WTC11 (cell line): Measurements from ENCODE around the gene GDI1. TPM values are rescaled to one million over a fixed set of nuclear protein-coding genes. Genes with fewer than 3 reads are reported as not detected.
A peak's percentile ranks its signal among the peaks of the same experiment; 100 is the strongest.

Experiments
- ATAC-seq: fragments of 200-7000 bp; cut with Tn5 transposase; 2 replicates; pipeline ENCODE4 v1.10.0; 2021; ENCODE audit warnings: mild to moderate bottlenecking, moderate library complexity
- CTCF ChIA-PET: fragments of 300-600 bp; sonication (Branson Sonifier 250); formaldehyde crosslinking; loops from one replicate; lab custom pipeline; 2021; ENCODE audit warnings: antibody characterized with exemption; lab: Charles Lee
- POLR2A ChIA-PET: fragments of 350-600 bp; sonication (Branson Sonifier 250); formaldehyde crosslinking; loops from one replicate; lab custom pipeline; 2021; ENCODE audit warnings: antibody characterized with exemption; lab: Charles Lee
- DNase-seq: peaks from one replicate; pipeline ENCODE4 v3.0.0; 2021; ENCODE audit warnings: low spot score
- H3K27ac Mint-ChIP-seq: 2 replicates; pipeline ENCODE4 v1.8.0; 2021; ENCODE audit warnings: mixed read lengths
- H3K27me3 Mint-ChIP-seq: 2 replicates; pipeline ENCODE4 v1.8.0; 2021; ENCODE audit warnings: low read depth, mild to moderate bottlenecking, moderate library complexity, mixed read lengths
- H3K36me3 Mint-ChIP-seq: 2 replicates; pipeline ENCODE4 v1.8.0; 2021; ENCODE audit warnings: mixed read lengths
- H3K4me1 Mint-ChIP-seq: 2 replicates; pipeline ENCODE4 v1.8.0; 2022; ENCODE audit warnings: mixed read lengths
- H3K4me3 Mint-ChIP-seq: 2 replicates; pipeline ENCODE4 v1.8.0; 2021; ENCODE audit warnings: mild to moderate bottlenecking, moderate library complexity, mixed read lengths
- H3K9me3 Mint-ChIP-seq: 2 replicates; pipeline ENCODE4 v1.8.0; 2021; ENCODE audit warnings: mixed read lengths
- CBFB ChIP-seq: sonication (generic); formaldehyde crosslinking; IDR thresholded peaks from 2 replicates; pipeline ENCODE4 v1.8.1; 2022; ENCODE audit warnings: mild to moderate bottlenecking, low read depth, missing genetic modification reagents
- ETV6 ChIP-seq: sonication (generic); formaldehyde crosslinking; IDR thresholded peaks from 2 replicates; pipeline ENCODE4 v1.8.1; 2022; ENCODE audit warnings: mild to moderate bottlenecking, missing genetic modification reagents
- GTF2I ChIP-seq: fragments of 250-450 bp; sonication (Bioruptor Pico); conservative IDR thresholded peaks from 2 replicates; pipeline ENCODE4 v1.4.0; 2021; ENCODE audit warnings: mild to moderate bottlenecking
- MYBL2 ChIP-seq: sonication (generic); formaldehyde crosslinking; IDR thresholded peaks from 2 replicates; pipeline ENCODE4 v1.8.1; 2023; ENCODE audit warnings: mild to moderate bottlenecking, moderate library complexity, missing genetic modification reagents
- NFYB ChIP-seq: sonication (generic); formaldehyde crosslinking; conservative IDR thresholded peaks from 2 replicates; pipeline ENCODE4 v1.8.0; 2022; ENCODE audit warnings: low read depth, missing genetic modification reagents
- NR3C1 ChIP-seq: sonication (generic); formaldehyde crosslinking; conservative IDR thresholded peaks from 2 replicates; pipeline ENCODE4 v1.8.1; 2023; ENCODE audit warnings: low read depth, mild to moderate bottlenecking, missing genetic modification reagents
- OVOL2 ChIP-seq: fragments of 250-450 bp; sonication (Bioruptor Pico); IDR thresholded peaks from 2 replicates; pipeline ENCODE4 v1.9.0; 2021; ENCODE audit warnings: mild to moderate bottlenecking, borderline replicate concordance
- RELA ChIP-seq: sonication (generic); formaldehyde crosslinking; IDR thresholded peaks from 2 replicates; pipeline ENCODE4 v1.8.1; 2022; ENCODE audit warnings: missing genetic modification reagents, mild to moderate bottlenecking, borderline replicate concordance
- total RNA-seq: library from RNA; stranded (reverse); gene quantifications from 3 replicates; pipeline ENCODE4 v1.2.3, GENCODE V29; 2021
- TF ChIP-seq, protein P1 (sequence below): sonication (generic); formaldehyde crosslinking; IDR thresholded peaks from 2 replicates; pipeline ENCODE4 v1.8.0; 2023; ENCODE audit warnings: missing genetic modification reagents, mild to moderate bottlenecking, borderline replicate concordance
- TF ChIP-seq, protein P2 (sequence below): sonication (generic); formaldehyde crosslinking; IDR thresholded peaks from 2 replicates; pipeline ENCODE4 v1.8.1; 2022; ENCODE audit warnings: low read depth, mild to moderate bottlenecking, moderate library complexity, missing genetic modification reagents, borderline replicate concordance
- TF ChIP-seq, protein P3 (sequence below): sonication (generic); formaldehyde crosslinking; IDR thresholded peaks from 2 replicates; pipeline ENCODE4 v1.8.0; 2022; ENCODE audit warnings: missing genetic modification reagents
- TF ChIP-seq, protein P4 (sequence below): sonication (generic); formaldehyde crosslinking; conservative IDR thresholded peaks from 2 replicates; pipeline ENCODE4 v1.8.1; 2023; ENCODE audit warnings: mild to moderate bottlenecking, low read depth, missing genetic modification reagents, moderate library complexity
- TF ChIP-seq, protein P5 (sequence below): sonication (generic); formaldehyde crosslinking; IDR thresholded peaks from 2 replicates; pipeline ENCODE4 v1.8.0; 2022; ENCODE audit warnings: mild to moderate bottlenecking, missing genetic modification reagents
- TF ChIP-seq, protein P6 (sequence below): sonication (generic); formaldehyde crosslinking; IDR thresholded peaks from 2 replicates; pipeline ENCODE4 v1.8.1; 2023; ENCODE audit warnings: mild to moderate bottlenecking, missing genetic modification reagents
- TF ChIP-seq, protein P7 (sequence below): sonication (generic); formaldehyde crosslinking; IDR thresholded peaks from 2 replicates; pipeline ENCODE4 v1.8.1; 2023; ENCODE audit warnings: mild to moderate bottlenecking, missing genetic modification reagents, moderate library complexity

Gene GDI1
- total RNA-seq, 1 experiment from 2014 or later = 108 TPM

DNA sequence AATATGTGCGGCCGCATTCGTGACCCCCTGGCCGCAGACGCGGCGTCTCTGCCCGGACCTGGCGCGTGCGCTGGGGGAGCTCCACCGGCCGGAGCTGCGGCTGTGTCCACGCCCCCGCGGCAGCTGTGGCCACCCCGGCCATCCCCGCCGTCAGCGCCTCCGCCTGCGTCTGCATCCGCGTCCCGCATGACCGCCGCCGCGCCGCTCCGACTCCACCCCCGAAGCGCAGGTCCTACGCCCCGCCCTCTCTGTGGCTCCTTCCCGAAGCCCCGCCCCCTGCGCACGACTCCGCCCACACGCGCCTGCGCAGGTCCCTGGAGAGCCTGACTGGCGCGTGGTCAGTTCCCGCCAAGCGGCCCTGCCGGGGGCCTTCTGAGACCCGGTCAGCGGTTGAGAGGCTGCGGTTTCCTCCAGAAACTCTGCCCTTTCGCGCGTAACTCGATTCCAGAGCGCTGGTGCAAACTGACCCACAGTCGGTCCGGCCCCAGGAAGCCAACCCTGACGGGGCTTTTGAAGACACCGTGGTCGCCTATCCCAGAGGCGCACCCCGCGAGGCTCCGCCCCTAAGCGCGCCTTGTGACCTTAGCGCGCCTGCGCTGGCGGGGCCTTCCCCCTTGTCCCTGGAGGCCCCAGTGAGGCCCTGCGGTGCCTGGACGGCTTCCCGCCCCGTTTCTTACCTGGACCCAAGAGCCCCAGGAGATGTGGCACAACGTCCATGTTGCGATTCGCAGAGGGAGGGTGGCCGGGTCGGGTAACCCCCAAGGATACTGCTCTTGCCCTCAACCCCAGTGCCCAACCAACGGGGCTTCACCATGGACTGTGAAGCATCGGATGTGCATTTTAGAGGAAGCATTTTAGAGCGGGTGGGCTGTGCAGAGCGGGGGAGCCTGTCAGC, 42.0 kb downstream of the GDI1 start, which contains the start of gene LAGE3 (continued):
- TF ChIP-seq, protein P1, sequence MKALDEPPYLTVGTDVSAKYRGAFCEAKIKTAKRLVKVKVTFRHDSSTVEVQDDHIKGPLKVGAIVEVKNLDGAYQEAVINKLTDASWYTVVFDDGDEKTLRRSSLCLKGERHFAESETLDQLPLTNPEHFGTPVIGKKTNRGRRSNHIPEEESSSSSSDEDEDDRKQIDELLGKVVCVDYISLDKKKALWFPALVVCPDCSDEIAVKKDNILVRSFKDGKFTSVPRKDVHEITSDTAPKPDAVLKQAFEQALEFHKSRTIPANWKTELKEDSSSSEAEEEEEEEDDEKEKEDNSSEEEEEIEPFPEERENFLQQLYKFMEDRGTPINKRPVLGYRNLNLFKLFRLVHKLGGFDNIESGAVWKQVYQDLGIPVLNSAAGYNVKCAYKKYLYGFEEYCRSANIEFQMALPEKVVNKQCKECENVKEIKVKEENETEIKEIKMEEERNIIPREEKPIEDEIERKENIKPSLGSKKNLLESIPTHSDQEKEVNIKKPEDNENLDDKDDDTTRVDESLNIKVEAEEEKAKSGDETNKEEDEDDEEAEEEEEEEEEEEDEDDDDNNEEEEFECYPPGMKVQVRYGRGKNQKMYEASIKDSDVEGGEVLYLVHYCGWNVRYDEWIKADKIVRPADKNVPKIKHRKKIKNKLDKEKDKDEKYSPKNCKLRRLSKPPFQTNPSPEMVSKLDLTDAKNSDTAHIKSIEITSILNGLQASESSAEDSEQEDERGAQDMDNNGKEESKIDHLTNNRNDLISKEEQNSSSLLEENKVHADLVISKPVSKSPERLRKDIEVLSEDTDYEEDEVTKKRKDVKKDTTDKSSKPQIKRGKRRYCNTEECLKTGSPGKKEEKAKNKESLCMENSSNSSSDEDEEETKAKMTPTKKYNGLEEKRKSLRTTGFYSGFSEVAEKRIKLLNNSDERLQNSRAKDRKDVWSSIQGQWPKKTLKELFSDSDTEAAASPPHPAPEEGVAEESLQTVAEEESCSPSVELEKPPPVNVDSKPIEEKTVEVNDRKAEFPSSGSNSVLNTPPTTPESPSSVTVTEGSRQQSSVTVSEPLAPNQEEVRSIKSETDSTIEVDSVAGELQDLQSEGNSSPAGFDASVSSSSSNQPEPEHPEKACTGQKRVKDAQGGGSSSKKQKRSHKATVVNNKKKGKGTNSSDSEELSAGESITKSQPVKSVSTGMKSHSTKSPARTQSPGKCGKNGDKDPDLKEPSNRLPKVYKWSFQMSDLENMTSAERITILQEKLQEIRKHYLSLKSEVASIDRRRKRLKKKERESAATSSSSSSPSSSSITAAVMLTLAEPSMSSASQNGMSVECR = 0 out of 2 replicates have a peak, but pooled peaks have one; percentile 65
- TF ChIP-seq, protein P2, sequence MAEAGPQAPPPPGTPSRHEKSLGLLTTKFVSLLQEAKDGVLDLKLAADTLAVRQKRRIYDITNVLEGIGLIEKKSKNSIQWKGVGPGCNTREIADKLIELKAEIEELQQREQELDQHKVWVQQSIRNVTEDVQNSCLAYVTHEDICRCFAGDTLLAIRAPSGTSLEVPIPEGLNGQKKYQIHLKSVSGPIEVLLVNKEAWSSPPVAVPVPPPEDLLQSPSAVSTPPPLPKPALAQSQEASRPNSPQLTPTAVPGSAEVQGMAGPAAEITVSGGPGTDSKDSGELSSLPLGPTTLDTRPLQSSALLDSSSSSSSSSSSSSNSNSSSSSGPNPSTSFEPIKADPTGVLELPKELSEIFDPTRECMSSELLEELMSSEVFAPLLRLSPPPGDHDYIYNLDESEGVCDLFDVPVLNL (CRISPR knock-in tag) = peak; percentile 42; the same call in 1 of the 2 replicates
- no peak for TF ChIP-seq GTF2I (CRISPR knock-in tag)
- TF ChIP-seq, protein P3, sequence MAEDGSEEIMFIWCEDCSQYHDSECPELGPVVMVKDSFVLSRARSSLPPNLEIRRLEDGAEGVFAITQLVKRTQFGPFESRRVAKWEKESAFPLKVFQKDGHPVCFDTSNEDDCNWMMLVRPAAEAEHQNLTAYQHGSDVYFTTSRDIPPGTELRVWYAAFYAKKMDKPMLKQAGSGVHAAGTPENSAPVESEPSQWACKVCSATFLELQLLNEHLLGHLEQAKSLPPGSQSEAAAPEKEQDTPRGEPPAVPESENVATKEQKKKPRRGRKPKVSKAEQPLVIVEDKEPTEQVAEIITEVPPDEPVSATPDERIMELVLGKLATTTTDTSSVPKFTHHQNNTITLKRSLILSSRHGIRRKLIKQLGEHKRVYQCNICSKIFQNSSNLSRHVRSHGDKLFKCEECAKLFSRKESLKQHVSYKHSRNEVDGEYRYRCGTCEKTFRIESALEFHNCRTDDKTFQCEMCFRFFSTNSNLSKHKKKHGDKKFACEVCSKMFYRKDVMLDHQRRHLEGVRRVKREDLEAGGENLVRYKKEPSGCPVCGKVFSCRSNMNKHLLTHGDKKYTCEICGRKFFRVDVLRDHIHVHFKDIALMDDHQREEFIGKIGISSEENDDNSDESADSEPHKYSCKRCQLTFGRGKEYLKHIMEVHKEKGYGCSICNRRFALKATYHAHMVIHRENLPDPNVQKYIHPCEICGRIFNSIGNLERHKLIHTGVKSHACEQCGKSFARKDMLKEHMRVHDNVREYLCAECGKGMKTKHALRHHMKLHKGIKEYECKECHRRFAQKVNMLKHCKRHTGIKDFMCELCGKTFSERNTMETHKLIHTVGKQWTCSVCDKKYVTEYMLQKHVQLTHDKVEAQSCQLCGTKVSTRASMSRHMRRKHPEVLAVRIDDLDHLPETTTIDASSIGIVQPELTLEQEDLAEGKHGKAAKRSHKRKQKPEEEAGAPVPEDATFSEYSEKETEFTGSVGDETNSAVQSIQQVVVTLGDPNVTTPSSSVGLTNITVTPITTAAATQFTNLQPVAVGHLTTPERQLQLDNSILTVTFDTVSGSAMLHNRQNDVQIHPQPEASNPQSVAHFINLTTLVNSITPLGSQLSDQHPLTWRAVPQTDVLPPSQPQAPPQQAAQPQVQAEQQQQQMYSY (CRISPR knock-in tag) = no peak; the same call in 1 of the 2 replicates
- no peak for TF ChIP-seq RELA (CRISPR knock-in tag)
- TF ChIP-seq, protein P4, sequence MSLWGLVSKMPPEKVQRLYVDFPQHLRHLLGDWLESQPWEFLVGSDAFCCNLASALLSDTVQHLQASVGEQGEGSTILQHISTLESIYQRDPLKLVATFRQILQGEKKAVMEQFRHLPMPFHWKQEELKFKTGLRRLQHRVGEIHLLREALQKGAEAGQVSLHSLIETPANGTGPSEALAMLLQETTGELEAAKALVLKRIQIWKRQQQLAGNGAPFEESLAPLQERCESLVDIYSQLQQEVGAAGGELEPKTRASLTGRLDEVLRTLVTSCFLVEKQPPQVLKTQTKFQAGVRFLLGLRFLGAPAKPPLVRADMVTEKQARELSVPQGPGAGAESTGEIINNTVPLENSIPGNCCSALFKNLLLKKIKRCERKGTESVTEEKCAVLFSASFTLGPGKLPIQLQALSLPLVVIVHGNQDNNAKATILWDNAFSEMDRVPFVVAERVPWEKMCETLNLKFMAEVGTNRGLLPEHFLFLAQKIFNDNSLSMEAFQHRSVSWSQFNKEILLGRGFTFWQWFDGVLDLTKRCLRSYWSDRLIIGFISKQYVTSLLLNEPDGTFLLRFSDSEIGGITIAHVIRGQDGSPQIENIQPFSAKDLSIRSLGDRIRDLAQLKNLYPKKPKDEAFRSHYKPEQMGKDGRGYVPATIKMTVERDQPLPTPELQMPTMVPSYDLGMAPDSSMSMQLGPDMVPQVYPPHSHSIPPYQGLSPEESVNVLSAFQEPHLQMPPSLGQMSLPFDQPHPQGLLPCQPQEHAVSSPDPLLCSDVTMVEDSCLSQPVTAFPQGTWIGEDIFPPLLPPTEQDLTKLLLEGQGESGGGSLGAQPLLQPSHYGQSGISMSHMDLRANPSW (CRISPR knock-in tag) = no peak

DNA sequence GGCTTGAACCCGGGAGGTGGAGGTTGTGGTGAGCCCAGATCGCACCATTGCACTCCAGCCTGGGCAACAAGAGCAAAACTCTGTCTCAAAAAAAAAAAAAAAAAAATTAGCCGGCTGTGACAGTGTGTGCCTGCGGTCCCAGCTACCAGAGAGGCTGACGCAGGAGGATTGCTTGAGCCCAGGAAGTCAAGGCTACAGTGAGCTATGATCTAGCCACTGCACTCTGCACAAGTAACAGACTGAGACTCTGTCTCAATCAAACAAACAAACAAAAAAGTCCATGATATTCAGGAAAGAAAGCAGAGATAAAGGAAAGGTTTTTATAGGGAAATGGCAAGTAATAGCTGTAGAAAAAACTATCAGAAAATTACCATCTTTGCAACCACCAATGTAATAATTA, 44.2 kb downstream of the GDI1 start:
- Mint-ChIP-seq H3K4me1 (peaks cover 3% of the 10 kb centered on the region; the same call in 1 of the 2 replicates), H3K27ac (no peak overlapping the region), H3K36me3 (no peaks in the 10 kb centered on the region), H3K27me3 (no peaks in the 10 kb centered on the region), H3K9me3 (no peaks in the 10 kb centered on the region), H3K4me3 (no peak overlapping the region)
- ChIA-PET POLR2A (interaction anchor here (0.5 kb wide), 1 partner anchor 56 kb away, joined by 6 read pairs; no protein-coding TSS in a partner anchor), CTCF (no interaction called here)
- ATAC-seq (no peak), DNase-seq (no peak)
- TF ChIP-seq NR3C1 (CRISPR knock-in tag) = no peak
- TF ChIP-seq OVOL2 (CRISPR knock-in tag) = no peak
- TF ChIP-seq ETV6 (CRISPR knock-in tag) = no peak
- TF ChIP-seq, protein P5, sequence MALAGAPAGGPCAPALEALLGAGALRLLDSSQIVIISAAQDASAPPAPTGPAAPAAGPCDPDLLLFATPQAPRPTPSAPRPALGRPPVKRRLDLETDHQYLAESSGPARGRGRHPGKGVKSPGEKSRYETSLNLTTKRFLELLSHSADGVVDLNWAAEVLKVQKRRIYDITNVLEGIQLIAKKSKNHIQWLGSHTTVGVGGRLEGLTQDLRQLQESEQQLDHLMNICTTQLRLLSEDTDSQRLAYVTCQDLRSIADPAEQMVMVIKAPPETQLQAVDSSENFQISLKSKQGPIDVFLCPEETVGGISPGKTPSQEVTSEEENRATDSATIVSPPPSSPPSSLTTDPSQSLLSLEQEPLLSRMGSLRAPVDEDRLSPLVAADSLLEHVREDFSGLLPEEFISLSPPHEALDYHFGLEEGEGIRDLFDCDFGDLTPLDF (CRISPR knock-in tag) = no peak
- no peak for TF ChIP-seq MYBL2 (CRISPR knock-in tag)
- TF ChIP-seq, protein P6, sequence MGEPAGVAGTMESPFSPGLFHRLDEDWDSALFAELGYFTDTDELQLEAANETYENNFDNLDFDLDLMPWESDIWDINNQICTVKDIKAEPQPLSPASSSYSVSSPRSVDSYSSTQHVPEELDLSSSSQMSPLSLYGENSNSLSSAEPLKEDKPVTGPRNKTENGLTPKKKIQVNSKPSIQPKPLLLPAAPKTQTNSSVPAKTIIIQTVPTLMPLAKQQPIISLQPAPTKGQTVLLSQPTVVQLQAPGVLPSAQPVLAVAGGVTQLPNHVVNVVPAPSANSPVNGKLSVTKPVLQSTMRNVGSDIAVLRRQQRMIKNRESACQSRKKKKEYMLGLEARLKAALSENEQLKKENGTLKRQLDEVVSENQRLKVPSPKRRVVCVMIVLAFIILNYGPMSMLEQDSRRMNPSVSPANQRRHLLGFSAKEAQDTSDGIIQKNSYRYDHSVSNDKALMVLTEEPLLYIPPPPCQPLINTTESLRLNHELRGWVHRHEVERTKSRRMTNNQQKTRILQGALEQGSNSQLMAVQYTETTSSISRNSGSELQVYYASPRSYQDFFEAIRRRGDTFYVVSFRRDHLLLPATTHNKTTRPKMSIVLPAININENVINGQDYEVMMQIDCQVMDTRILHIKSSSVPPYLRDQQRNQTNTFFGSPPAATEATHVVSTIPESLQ (CRISPR knock-in tag) = no peak
- TF ChIP-seq CBFB (CRISPR knock-in tag) = no peak
- TF ChIP-seq, protein P7, sequence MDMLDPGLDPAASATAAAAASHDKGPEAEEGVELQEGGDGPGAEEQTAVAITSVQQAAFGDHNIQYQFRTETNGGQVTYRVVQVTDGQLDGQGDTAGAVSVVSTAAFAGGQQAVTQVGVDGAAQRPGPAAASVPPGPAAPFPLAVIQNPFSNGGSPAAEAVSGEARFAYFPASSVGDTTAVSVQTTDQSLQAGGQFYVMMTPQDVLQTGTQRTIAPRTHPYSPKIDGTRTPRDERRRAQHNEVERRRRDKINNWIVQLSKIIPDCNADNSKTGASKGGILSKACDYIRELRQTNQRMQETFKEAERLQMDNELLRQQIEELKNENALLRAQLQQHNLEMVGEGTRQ (CRISPR knock-in tag) = no peak
- TF ChIP-seq NFYB (CRISPR knock-in tag) = no peak
